GM18498 (cell line): ENCODE measurements around the gene NCR2.

Experiments
- ATAC-seq: cut with Tn5 transposase; IDR thresholded peaks from one replicate; pipeline ENCODE4 v1.9.1; 2021; ENCODE audit warnings: mild to moderate bottlenecking, moderate library complexity; ENCODE audit not compliant: unreplicated experiment

The NCR2 gene

DNA sequence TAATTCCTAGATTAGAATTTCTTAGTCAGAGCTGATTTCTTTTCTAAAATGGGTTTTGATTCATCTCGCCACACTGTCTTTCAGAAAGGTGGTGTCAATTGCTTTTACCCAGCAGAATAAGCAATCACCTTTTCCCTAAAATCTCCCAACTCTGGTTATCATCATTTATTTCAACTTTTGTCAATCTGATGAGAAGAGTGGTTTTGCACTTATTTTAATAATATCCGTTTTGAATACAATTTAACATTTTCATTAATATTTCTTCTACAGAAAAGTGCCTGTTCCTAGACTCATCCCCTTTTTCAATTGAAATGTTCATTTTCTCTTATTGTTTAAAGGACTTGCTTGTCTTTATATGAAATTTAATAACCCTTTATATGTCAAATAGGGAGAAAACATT, 8.2 kb upstream of the NCR2 start:
- no peak for ATAC-seq

DNA sequence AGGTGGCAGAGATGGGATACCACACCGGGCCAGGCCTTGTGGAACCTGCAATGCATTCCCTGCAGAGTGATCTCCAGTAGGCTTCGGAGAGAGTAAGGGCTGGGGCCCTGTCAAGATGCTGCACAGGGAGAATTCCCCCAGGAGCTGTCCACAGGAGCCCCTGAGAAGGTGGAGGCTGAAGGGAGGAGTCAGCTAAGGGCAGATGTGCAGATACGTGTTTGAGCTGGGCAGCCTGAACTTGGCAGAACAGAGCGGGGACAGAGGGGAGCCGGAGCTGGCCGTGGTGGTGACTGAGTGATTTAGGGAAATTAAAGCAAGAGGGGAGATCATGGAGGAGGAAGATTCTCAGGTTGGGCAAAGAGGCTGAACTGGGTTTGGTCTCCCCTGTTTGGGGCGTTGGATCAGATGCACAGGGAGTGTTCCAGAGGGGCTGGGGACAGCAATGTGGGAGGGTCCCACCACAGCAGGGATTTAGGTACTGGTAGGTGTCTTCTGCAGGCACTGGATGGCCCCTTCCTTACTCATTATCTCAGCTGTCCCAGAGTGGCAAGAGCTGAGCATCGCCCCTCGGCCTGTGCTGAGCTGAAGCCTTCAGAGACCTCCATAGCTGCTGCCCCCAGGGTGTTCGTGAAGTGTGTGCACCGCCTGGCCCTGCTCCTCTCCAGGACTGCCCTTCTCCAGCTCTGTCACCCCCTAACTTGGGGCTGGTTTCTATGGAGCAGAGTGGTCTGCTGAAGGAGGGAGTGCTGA, 3.8 kb upstream of the NCR2 start:
- no peak for ATAC-seq

DNA sequence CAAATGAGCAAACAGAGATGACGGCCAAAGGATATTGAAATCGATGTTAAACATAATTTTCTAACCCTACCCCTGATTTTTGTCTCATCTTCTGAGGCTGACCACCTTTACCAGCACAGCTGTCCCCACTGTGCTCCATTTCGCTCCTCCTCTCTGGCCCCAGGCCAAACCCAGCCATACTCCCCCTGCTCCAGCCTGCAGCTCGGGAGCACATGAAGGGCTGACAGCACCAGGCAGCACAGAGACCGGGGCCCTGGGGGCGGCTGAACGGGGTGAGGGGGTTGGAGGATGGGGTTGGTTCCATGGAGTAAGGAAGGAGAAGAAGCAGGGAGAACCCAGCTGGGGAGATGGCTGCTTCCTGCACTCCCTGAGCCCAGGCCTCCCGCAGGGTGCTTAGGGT, 3.2 kb upstream of the NCR2 start:
- no peak for ATAC-seq

DNA sequence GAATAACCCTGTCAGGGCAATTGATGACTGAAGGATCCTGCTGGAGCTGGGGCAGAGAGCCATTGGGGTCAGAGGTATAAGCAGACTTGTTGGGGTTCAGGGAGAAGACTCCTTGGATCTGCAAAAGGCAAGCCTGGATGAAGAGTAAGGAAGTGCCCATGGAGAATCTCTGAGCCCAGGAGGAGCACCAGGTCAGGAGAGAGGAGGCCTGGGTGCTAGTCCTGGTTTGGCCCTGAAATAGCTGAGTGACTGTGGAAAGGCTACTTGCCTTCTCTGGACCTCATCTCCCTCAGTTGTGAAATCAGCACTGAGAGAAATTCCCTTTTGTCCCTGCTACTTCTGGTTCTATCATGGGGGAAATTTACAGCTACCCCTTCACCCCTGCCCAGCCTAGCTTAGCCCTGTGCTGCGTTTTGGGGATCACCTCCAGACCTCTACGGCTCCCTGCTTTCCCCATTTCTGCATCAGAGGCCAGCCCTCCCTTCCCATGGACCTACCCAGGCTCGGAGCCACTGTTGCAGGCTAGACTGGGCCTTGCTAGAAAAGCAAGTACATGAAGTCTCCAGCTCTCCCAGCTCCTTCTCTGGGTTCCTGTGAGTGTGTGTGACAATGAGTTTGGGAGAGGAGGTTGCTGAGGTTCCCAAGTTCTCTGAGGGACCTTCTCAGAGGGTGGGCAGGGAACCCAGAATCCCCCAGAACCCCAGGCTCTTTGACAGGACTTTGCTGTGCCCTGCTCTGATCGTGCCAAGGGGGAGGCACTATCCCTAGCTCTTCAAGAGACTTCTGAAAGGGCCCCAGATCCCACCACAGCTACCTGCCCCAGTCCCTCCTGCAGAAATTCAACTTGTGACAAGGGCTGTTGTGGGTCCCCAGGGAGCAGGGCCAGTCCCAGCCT, 2.3 kb upstream of the NCR2 start:
- peak; percentile 2 for ATAC-seq

DNA sequence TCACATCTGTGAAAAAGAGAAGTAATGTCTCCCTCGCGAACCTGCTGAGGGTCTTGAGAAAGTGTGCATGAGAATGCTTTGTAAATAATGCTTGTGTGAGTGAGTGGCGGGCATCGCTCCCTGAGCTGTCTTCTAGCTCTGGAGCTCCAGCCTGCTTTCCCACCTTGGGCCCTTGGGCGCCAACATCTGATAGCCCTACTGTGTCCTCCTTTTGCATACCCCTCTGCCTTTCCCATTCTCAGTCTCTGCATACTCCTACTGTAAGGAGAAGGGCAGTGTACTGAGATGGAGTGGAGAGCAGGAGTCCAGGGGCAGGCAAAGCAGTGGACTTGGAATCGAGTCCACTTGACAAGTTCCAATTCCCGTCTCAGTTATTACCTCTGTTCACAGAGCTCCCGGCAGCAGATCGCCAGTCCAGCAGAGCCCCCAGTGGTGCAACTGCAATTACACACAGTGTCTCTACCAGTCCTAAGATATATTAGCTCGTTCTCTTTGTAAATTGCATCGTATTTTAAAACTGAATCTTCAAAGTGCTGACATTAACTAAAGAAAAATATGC, 847 bp upstream of the NCR2 start:
- ATAC-seq: no peak

DNA sequence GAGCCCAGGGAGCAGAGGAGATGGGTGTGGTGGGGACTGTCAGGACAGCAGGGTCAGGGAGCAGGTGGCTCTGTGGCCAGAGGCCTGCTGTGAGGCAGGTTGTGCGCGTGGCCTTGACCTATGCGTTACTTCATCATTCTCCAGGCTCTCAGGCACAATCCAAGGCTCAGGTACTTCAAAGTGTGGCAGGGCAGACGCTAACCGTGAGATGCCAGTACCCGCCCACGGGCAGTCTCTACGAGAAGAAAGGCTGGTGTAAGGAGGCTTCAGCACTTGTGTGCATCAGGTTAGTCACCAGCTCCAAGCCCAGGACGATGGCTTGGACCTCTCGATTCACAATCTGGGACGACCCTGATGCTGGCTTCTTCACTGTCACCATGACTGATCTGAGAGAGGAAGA, 535 bp downstream of the NCR2 start:
- ATAC-seq: no peak

DNA sequence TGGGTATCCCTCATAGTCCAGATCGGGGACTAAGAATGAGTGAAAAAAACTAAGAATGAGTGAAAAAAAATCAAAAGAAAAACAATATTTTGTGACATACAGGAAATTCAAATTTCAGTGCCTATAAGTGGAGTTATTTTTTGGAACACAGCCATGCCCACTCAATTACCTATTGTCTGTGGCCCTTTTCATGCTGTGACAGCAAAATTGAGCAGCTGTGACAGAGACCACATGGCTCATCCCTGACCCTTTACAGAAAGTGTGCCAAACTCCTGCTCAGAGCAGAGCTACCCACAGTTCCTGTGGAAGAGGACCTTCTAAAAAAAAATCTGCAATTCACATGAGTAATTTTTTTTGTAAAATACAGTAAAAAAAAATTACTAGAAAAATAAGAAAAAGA, 1.4 kb downstream of the NCR2 start:
- no peak for ATAC-seq

DNA sequence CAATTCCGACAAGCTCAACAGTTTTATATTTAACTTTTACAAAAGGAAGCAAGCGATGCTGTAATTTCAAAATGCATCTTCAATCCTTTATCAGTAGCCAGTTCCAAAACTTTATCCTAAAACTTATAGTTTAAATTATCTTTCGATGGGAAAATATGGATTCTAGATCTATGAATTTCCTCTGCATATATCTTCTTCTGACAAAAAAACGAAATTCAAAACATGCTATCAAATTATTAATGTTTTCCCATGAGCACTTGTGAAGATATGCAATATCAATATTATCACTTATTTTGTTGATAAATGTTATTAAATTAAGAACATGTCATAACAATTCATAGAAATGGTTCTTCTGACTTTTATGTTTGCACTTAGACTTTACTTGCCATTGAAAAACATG, 2.3 kb downstream of the NCR2 start:
- no peak for ATAC-seq

DNA sequence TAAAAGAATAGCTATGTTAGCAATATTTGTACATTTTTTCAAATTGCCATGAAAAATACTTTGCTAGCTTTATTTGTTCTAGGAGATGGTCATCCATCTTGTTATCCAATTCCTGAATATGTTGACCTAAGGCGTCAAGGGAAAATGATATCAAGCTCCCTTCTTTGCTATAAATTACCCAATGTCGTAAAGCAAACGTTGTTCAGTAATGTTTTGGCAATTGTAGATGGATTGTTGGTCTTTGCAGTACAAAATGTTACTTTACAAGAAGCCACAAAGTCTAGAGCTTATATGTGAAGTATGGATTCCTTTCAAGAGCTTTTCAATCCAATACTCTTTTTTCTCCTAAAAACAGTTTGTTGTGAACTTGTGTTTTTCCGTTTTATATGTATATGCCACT, 3.3 kb downstream of the NCR2 start:
- no peak for ATAC-seq

DNA sequence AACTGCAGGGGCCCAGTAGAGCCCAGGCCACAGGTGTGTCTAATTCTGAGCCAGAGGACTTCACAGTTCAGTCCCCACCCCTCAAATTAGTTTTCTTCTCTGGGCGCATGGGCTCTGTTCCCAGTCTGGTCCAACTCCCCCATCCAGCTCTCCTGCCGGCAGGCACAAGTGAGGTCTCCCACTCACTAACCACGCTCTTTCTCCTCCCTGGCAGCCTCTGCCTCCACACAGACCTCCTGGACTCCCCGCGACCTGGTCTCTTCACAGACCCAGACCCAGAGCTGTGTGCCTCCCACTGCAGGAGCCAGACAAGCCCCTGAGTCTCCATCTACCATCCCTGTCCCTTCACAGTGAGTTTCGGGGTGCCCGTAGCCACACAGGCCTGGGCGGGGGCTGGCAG, 6.2 kb downstream of the NCR2 start:
- ATAC-seq: no peak

DNA sequence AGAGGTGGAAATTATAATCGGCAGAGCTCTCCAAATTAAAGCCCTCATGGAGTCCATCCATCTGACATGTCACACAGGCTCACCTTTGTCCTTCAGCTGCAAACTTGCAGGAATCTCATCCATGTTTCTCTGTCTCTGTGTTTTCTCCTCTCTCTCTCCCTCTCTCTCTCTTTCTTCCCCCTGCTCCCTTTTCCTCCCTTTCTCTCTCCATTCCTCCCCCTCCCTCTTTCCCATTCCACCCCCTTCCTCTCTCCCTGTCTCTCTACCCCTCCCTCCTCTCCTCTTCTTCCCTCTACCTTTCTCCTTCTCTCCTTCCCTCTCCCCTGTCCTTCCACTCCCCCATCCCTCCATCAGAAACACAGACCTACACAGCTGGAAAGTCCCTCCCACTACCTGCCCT, 6.8 kb downstream of the NCR2 start:
- ATAC-seq: no peak

DNA sequence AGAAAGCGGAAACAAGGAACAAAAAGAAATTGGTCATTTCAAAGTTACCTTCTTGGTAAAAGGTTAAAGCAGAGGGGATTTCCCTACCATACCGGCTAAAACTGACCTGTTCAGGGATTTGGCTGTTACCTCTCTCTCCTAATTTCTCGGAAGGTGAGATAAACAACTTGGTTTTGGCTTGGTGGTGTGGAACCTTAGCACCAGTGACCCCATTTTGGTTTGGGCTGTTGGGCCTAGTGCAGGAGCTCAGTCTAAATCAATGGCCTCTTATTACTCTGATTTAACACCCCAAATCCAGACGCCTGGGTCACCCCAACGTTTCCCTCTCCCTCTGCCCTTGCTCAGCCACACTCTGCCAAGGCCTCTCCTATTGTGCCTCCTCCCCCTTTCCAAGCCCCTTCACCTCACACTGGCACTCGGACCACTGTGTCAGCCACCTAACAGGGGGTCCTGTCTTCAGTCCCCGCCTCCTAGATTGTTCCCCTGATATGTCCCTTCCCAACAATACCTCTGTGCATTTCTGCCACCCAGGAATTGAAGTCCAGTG, 8.3 kb downstream of the NCR2 start:
- no peak for ATAC-seq

DNA sequence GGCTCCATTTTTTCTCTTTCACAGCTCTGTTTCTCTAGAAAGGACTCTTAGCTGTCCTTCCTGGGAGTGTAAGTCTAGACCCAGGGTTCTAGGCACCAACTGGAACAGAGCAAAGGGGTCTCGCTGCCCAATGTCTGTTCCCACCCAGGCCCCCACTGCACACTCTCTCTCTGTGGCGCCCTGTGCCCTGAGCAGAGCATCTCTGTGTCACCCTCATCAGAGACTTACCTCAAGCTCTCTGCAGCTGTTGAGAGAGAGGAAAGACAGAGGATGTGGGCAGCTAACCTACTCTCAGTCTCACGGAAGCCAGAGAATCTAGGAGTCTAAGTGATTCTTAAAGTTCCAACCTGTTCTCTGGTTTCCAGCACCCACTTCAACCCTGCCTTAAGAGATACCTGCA, 9.5 kb downstream of the NCR2 start:
- ATAC-seq: no peak

DNA sequence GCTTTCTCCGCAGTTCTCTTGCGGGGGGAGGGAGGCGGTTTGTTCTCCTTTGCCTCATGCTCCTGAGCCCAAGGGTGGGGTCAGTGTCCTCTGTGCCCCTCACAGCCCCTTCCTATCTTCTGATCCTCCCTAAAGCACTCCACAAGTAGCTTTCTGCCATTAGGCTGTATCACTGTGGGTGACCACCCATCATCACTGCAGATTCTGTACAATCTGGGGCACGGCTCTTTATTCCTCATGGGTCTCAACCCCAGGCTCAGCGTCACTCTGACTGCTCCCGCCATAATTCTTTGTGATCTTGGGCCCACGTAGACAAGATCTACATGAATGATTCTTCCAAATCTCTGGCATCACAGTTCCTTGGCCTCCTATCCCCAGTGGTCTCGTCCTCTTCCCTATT, 10.5 kb downstream of the NCR2 start:
- no peak for ATAC-seq

DNA sequence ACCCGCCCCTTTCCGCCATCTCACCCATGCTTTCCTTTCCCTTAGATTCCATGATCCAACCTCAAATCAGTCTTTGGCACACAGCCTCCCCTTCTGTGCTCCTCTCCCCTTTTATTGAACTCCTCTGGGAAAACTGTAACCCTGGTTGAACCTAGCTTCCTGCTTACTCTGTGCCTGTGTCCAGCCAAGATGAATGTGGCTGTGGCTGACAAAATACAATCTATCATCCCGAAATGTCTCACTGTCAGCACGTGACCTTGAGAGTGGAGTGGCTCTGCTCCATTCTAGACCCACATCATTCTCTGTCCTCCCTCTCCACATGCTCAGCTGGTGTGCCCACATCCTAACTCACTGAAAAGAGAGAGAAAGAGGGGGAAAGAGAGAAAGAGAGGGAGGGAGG, 11.0 kb downstream of the NCR2 start:
- no peak for ATAC-seq

DNA sequence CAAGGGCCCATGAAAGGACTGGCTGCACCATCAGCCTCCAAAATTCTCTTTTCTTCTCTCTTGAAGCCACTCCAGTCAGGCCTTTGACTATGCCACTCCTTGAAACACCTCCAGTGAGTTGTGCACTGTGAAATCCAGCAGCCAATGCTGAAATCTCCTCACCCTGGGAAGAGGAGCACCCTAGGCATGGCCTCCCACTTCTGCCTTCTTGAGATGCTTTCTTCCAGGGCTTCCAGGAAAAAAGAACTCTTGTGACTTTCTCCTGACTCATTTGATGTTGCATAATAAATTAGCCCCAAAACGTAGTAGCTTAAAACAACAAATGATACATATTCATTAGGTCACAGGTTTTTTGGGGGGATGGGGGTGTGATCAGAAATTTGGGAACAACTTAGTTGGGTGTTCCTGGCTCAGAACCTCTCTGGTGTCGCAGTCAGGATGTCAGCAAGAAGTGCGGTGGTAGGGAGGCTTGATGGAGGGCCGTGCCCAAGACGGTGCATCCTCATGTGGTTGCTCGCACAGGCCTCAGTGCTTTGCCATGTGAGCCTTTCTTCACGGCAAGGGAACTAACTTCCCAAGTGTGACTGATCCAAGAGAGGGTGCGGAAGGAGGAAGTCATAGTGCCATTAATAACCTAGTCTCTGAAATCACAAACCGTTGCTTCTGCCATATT, 12.1 kb downstream of the NCR2 start:
- ATAC-seq: no peak

DNA sequence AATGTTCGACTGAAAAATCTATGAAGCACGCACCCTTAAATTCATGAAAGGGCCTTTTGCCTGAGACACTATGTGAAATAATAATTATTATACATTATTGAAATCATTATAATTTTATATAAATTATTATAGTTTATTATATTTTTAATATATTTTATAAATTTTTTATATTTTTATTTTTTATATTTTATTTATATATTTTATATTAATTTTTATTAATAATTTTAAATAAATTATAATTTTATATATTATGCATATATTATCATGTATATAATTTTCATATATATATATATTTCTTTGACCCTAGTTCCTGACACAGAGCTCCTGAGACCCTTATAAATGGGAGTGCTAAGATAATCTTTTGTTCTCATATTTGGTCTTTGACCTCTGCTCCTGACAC, 13.5 kb downstream of the NCR2 start:
- ATAC-seq: no peak

DNA sequence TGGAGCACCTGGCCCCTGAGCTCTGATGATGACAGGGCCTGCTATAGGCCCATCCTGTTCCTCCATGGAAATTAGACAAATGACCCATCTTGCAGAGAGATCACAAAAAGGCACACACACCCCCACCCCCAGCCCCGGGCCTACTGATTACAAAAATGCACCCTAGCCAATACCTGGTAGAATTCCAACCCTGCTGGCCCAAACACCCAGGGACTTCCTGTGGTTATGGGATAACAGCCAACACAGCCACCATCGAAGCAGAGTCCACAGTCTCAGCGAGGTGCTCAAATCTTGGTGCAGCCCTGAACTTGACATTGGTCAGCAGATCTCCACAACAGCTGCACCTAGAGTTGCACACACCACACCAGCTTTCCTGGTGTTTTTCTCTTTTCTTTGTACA, 17.0 kb downstream of the NCR2 start:
- ATAC-seq: no peak

DNA sequence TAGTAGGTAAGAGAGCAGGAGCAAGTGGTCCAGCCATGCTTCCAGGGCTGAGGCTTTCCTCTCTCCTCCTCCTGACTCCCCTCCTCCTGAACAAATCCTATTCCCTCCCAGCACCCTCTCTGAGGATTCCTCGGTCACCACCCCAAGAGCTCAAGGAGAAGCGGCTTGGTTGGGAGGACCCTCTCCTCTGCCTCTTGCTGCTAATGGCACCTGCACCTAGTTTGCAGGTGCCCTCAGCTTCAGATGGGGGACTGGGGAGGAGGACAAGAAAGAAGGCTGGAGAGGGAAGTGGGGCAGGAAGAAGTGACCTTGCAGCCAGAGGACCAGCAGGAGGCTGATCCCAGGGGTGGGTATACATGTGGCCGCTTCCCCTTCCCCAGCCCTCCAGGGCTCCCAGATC, 17.5 kb downstream of the NCR2 start:
- no peak for ATAC-seq

DNA sequence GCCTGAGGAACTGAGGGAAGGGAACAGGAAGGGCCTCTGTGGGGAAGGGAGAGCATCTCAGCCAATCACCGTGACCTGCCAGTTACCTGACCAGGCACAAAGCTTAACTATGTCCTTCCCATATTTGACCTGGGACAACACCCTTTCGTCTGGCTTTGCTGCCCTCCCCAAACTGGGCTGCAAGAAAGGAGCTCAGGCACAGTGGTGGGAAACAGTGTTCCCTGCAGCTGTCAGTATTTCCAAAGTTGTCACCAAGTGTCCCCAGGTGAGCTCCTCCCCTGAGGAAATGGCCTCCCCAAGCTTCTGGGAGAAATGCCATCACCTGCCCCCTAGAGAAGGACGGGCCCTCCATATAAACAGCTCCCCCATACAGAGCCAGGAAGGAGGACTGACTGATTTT, 17.9 kb downstream of the NCR2 start:
- no peak for ATAC-seq

DNA sequence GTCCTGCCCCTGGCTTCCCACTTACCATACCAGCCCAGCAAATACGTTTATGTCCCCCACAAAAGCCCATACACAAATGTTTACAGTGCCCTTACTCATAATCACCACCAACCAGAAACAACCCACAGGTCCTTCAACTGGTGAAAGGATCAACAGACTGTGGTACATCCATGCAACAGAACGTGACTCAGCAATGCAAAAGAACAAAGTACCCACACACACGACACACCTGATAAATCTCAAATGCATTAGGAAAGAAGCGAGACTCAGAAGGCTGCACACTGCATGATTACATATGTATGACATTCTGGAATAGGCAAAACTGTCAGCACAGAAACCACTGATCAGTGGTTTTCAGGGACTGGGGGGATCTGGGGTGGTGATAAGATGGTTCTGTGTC, 20.5 kb downstream of the NCR2 start:
- ATAC-seq: no peak
